H9 (cell line): ENCODE measurements around the gene NCCRP1. TPM values are rescaled to one million over a fixed set of nuclear protein-coding genes. Genes with fewer than 3 reads are reported as not detected.

Experiments
- DNase-seq: peaks from one replicate; pipeline ENCODE4 v3.0.0-alpha.2; 2017
- H2AFZ ChIP-seq: one replicate; pipeline ENCODE4 v1.6.1; 2013; ENCODE audit warnings: mild to moderate bottlenecking, low read length, control low read depth, moderate library complexity
- H2AK5ac ChIP-seq: 2 replicates; pipeline ENCODE4 v1.6.1; 2013; ENCODE audit warnings: low read length, control low read depth, mixed read lengths; ENCODE audit not compliant: insufficient read length
- H2BK120ac ChIP-seq: one replicate; pipeline ENCODE4 v1.6.1; 2013; ENCODE audit warnings: low read depth, mild to moderate bottlenecking, low read length, control low read depth, inconsistent platforms; ENCODE audit not compliant: poor library complexity, severe bottlenecking
- H2BK12ac ChIP-seq: 2 replicates; pipeline ENCODE4 v1.6.1; 2013; ENCODE audit warnings: low read length, control low read depth, mixed read lengths, low read depth; ENCODE audit not compliant: insufficient read length
- H2BK15ac ChIP-seq: 2 replicates; pipeline ENCODE4 v1.6.1; 2013; ENCODE audit warnings: low read depth, low read length, control low read depth
- H2BK20ac ChIP-seq: one replicate; pipeline ENCODE4 v1.6.1; 2013; ENCODE audit warnings: low read depth, mild to moderate bottlenecking, low read length, control low read depth, inconsistent platforms; ENCODE audit not compliant: poor library complexity, severe bottlenecking
- H2BK5ac ChIP-seq: 2 replicates; pipeline ENCODE4 v1.6.1; 2013; ENCODE audit warnings: low read length, control low read depth, mixed read lengths; ENCODE audit not compliant: insufficient read length
- H3K14ac ChIP-seq: 2 replicates; pipeline ENCODE4 v1.6.1; 2013; ENCODE audit warnings: low read length, control low read depth; ENCODE audit not compliant: insufficient read depth
- H3K18ac ChIP-seq: 2 replicates; pipeline ENCODE4 v1.6.1; 2013; ENCODE audit warnings: low read depth, mild to moderate bottlenecking, mixed read lengths, low read length, control low read depth; ENCODE audit not compliant: insufficient read length
- H3K23ac ChIP-seq: 2 replicates; pipeline ENCODE4 v1.6.1; 2013; ENCODE audit warnings: low read length, control low read depth, mixed read lengths, low read depth; ENCODE audit not compliant: insufficient read length
- H3K23me2 ChIP-seq: 2 replicates; pipeline ENCODE4 v1.6.1; 2013; ENCODE audit warnings: low read depth, mild to moderate bottlenecking, mixed read lengths, low read length, control low read depth; ENCODE audit not compliant: insufficient read length, poor library complexity, severe bottlenecking
- H3K27ac ChIP-seq: 2 replicates; pipeline ENCODE4 v1.5.1; 2013; ENCODE audit warnings: low read length, control low read depth, mixed read lengths, low read depth; ENCODE audit not compliant: insufficient read length
- H3K27me3 ChIP-seq: 2 replicates; pipeline ENCODE4 v1.6.1; 2013; ENCODE audit warnings: low read length, control low read depth, inconsistent platforms; ENCODE audit not compliant: insufficient read depth
- H3K4ac ChIP-seq: 2 replicates; pipeline ENCODE4 v1.6.1; 2013; ENCODE audit warnings: low read depth, mild to moderate bottlenecking, control low read depth, inconsistent platforms, low read length, moderate library complexity
- H3K4me1 ChIP-seq: 2 replicates; pipeline ENCODE4 v1.6.1; 2013; ENCODE audit warnings: low read length, control low read depth, inconsistent platforms; ENCODE audit not compliant: insufficient read depth
- H3K4me2 ChIP-seq: 2 replicates; pipeline ENCODE4 v1.6.1; 2013; ENCODE audit warnings: low read length, control low read depth, mixed read lengths; ENCODE audit not compliant: insufficient read length, insufficient read depth
- H3K56ac ChIP-seq: 2 replicates; pipeline ENCODE4 v1.6.1; 2013; ENCODE audit warnings: low read depth, mild to moderate bottlenecking, mixed read lengths, low read length, control low read depth; ENCODE audit not compliant: insufficient read length
- H3K79me1 ChIP-seq: 2 replicates; pipeline ENCODE4 v1.6.1; 2013; ENCODE audit warnings: low read depth, mild to moderate bottlenecking, moderate library complexity, low read length, control low read depth, inconsistent platforms; ENCODE audit not compliant: insufficient read depth, poor library complexity, severe bottlenecking
- H3K79me2 ChIP-seq: 2 replicates; pipeline ENCODE4 v1.6.1; 2013; ENCODE audit warnings: low read length, control low read depth, inconsistent platforms; ENCODE audit not compliant: insufficient read depth
- H3K9ac ChIP-seq: 2 replicates; pipeline ENCODE4 v1.6.1; 2013; ENCODE audit warnings: low read length, control low read depth, mixed read lengths; ENCODE audit not compliant: insufficient read length; ENCODE audit errors: extremely low read depth
- H3K9me3 ChIP-seq: one replicate; pipeline ENCODE4 v1.6.1; 2013; ENCODE audit warnings: low read depth, low read length, inconsistent platforms; ENCODE audit not compliant: control insufficient read depth
- H3T11ph ChIP-seq: one replicate; pipeline ENCODE4 v1.6.1; 2013; ENCODE audit warnings: mild to moderate bottlenecking, low read length, control low read depth, inconsistent platforms
- H4K20me1 ChIP-seq: one replicate; pipeline ENCODE4 v1.6.1; 2013; ENCODE audit not compliant: control insufficient read depth, insufficient read length, insufficient read depth
- H4K5ac ChIP-seq: 2 replicates; pipeline ENCODE4 v1.6.1; 2013; ENCODE audit warnings: low read depth, mild to moderate bottlenecking, mixed read lengths, low read length, control low read depth; ENCODE audit not compliant: insufficient read length
- H4K8ac ChIP-seq: replicated peaks from 2 replicates; pipeline ENCODE4 v1.6.1; 2013; ENCODE audit warnings: low read length, control low read depth, mixed read lengths, low read depth; ENCODE audit not compliant: insufficient read length
- H4K91ac ChIP-seq: 2 replicates; pipeline ENCODE4 v1.6.1; 2013; ENCODE audit warnings: low read depth, mild to moderate bottlenecking, moderate library complexity, mixed read lengths, low read length, control low read depth; ENCODE audit not compliant: insufficient read length
- H3K27ac Mint-ChIP-seq, 3 experiments: 2 replicates in 2 of 3; 3 replicates in 1 of 3; pipeline ENCODE4 v1.8.0; 2020 to 2021; ENCODE audit warnings: mixed read lengths in 3 of 3, mild to moderate bottlenecking in 1 of 3, moderate library complexity in 1 of 3
- H3K27me3 Mint-ChIP-seq: 2 replicates; pipeline ENCODE4 v1.8.0; 2021; ENCODE audit warnings: low read depth, mild to moderate bottlenecking, moderate library complexity, mixed read lengths
- H3K36me3 Mint-ChIP-seq, 3 experiments: 2 replicates in 2 of 3; 3 replicates in 1 of 3; pipeline ENCODE4 v1.8.0; 2020 to 2021; ENCODE audit warnings: low read depth in 3 of 3, mixed read lengths in 3 of 3; ENCODE audit not compliant: insufficient read depth in 1 of 3
- H3K4me1 Mint-ChIP-seq, 2 experiments: 2 replicates each; pipeline ENCODE4 v1.8.0; 2020; ENCODE audit warnings: mixed read lengths in 2 of 2
- H3K4me3 Mint-ChIP-seq, 2 experiments: 2 replicates in 1 of 2; 3 replicates in 1 of 2; pipeline ENCODE4 v1.8.0; 2020 to 2021; ENCODE audit warnings: mild to moderate bottlenecking in 2 of 2, mixed read lengths in 2 of 2, moderate library complexity in 1 of 2
- H3K9me3 Mint-ChIP-seq, 2 experiments: 2 replicates in 1 of 2; 3 replicates in 1 of 2; pipeline ENCODE4 v1.8.0; 2020; ENCODE audit warnings: mild to moderate bottlenecking in 2 of 2, mixed read lengths in 2 of 2, moderate library complexity in 1 of 2
- WGBS: extraction: QIAGEN DNeasy Blood & Tissue Kit; methylation state at CpG from one replicate; pipeline ENCODE4 v1.1.7; 2013; ENCODE audit warnings: missing lambda C conversion rate, low lambda C conversion rate, mixed read lengths; ENCODE audit not compliant: insufficient read length; ENCODE audit errors: extremely low coverage; 5-methylcytosine and 5-hydroxymethylcytosine counted together
- long read RNA-seq: library from polyadenylated mRNA; unstranded; transcript quantifications from one replicate; pipeline ENCODE4 v2.0.0, GENCODE V29; 2020
- total RNA-seq: library from RNA; stranded (reverse); gene quantifications from 2 replicates; pipeline ENCODE4 v1.2.1, GENCODE V29; 2021
- TF ChIP-seq, protein P1 (sequence below): fragments of 200-600 bp; sonication (generic); conservative IDR thresholded peaks from 3 replicates; pipeline ENCODE4 v1.8.0; 2021; ENCODE audit warnings: antibody characterized with exemption, mild to moderate bottlenecking

The NCCRP1 gene, protein sequence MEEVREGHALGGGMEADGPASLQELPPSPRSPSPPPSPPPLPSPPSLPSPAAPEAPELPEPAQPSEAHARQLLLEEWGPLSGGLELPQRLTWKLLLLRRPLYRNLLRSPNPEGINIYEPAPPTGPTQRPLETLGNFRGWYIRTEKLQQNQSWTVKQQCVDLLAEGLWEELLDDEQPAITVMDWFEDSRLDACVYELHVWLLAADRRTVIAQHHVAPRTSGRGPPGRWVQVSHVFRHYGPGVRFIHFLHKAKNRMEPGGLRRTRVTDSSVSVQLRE
- 1.9 and 2.7 TPM in 2 replicates for total RNA-seq
- long read RNA-seq, transcript NCCRP1-201 (6 exons, 1,978 nt): major isoform, 13 of 18 reads
- long read RNA-seq, partial matches to known transcripts: 2 of 18 reads
- long read RNA-seq, other reads (novel, unspliced or antisense): 3 of 18 reads

DNA sequence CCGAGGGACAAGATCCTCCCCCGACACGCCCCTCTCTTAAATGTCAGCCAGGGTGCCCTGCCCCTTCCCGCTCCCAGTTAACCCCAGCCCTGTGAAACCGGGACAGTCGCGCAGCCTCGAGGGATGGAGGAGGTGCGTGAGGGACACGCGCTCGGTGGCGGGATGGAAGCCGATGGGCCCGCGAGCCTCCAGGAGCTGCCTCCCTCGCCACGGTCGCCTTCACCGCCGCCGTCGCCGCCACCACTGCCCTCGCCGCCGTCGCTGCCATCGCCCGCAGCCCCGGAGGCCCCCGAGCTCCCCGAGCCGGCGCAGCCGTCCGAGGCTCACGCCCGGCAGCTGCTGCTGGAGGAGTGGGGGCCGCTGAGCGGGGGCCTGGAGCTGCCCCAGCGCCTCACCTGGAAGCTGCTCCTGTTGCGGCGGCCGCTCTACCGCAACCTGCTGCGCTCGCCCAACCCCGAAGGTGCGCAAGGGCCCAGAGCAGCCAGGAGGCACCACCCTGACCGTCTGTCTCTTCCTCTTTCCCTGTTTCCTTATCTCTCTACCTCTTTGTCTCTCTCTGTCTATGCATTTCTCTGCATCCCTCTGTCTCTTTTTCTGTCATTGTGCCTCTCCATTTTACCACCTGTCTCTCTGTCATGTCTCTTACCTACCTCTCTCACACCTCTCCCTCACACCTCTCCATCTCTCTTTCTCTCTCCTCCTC lies at the start of gene NCCRP1:
Gene NCCRP1 (plus strand): TSS at position 105 of the 703 bp plus-strand sequence. CDS start 19 bp downstream, at position 124.
- Histone ChIP-seq H3K9me3 (no peaks in the 10 kb centered on the region), H3K79me2 (no peaks in the 10 kb centered on the region), H3K23ac (no peak within 1 kb of the TSS), H3K4ac (no peak within 1 kb of the TSS), H4K20me1 (no peaks in the 10 kb centered on the region), H3K14ac (no peak within 1 kb of the TSS), H2BK5ac (no peak within 1 kb of the TSS), H3K18ac (no peak within 1 kb of the TSS), H2BK120ac (no peak within 1 kb of the TSS), H4K91ac (no peak within 1 kb of the TSS), H3K23me2 (peaks cover 7% of the 10 kb centered on the region), H4K5ac (no peak within 1 kb of the TSS), H3K9ac (no peak within 1 kb of the TSS), H3T11ph (no peak within 1 kb of the TSS), H2BK20ac (no peak within 1 kb of the TSS), H3K56ac (no peak within 1 kb of the TSS), H3K4me2 (peak within 1 kb of the TSS; percentile 48), H2BK15ac (no peak within 1 kb of the TSS), H3K27me3 (peaks cover 7% of the 10 kb centered on the region; the same call in 1 of the 2 replicates), H2AFZ (no peak within 1 kb of the TSS), H2BK12ac (no peak within 1 kb of the TSS), H3K4me1 (no peaks in the 10 kb centered on the region), H3K27ac (no peak within 1 kb of the TSS), H4K8ac (no peak within 1 kb of the TSS), H2AK5ac (no peak within 1 kb of the TSS), H3K79me1 (no peaks in the 10 kb centered on the region)
- peaks cover 14 to 39% of the 10 kb centered on the region in 2 experiments for H3K4me1 Mint-ChIP-seq
- DNase-seq: peak; percentile 71
- H3K27ac Mint-ChIP-seq: no peak within 1 kb of the TSS
- H3K36me3 Mint-ChIP-seq: no peaks in the 10 kb centered on the region
- TF ChIP-seq, protein P1, sequence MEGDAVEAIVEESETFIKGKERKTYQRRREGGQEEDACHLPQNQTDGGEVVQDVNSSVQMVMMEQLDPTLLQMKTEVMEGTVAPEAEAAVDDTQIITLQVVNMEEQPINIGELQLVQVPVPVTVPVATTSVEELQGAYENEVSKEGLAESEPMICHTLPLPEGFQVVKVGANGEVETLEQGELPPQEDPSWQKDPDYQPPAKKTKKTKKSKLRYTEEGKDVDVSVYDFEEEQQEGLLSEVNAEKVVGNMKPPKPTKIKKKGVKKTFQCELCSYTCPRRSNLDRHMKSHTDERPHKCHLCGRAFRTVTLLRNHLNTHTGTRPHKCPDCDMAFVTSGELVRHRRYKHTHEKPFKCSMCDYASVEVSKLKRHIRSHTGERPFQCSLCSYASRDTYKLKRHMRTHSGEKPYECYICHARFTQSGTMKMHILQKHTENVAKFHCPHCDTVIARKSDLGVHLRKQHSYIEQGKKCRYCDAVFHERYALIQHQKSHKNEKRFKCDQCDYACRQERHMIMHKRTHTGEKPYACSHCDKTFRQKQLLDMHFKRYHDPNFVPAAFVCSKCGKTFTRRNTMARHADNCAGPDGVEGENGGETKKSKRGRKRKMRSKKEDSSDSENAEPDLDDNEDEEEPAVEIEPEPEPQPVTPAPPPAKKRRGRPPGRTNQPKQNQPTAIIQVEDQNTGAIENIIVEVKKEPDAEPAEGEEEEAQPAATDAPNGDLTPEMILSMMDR: no peak
- H3K4me3 Mint-ChIP-seq: peak within 1 kb of the TSS; percentile 48 to 75
- H3K9me3 Mint-ChIP-seq: no peaks in the 10 kb centered on the region; a peak in 1 of 5 replicates
- peaks cover 78% of the 10 kb centered on the region for H3K27me3 Mint-ChIP-seq
- WGBS: no CpG with 5 or more reads among the region's 51 CpGs
